ENCODE results near the gene FRMD5.

FRMD5 gene

DNA sequence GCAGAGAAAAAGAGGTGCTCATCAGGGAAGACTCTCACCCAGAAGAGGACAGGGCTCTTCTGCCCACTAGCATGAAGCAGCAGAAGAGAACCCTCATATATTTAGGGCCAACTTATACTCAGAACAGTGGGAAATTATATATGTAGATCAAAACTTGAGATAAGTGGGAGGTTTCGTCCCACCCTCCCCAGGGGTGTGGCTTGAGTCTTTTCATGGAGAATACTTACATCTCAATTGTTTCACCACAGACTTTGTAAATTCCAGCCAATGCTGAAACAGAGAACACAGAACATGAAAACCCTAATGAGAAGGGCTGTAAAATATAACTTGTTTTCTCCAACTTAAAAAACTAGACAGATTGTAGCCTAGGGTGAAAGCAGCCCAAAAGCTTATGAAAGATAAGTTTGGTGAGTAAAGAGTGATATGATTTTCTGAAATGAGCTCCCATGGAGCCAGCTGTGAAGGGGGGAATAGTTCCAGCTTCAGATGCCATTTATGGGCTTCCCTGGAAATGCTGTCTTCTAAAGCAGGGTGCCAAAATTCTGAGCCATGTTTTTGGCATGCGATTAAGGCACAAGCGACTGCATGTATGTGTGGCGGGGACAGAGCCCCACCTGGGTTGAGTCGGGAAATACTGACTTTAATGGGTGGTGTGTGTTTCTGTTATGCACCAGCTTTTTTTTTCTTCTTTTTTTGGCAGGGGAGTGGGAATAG, 275.4 kb downstream of the FRMD5 start:
- DNase-seq: no peak

DNA sequence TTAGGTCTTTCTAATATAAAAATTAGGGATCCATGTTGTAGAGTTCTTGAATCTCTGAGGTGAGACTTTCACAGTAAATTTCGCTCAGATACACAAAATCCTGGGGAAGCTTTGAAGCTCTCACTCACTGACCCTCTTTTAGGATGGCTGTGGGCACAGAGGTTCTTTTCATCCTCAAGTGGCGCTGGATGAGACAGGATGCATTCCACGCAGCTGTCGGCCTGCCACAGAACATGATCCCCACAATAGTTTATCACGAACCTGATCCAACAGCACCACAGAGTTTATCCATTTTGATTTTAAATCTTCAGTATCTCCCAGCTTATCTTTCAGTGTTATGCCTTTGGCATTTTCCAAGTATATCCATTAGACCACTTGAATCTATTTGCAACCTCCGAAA, 276.4 kb downstream of the FRMD5 start:
- DNase-seq: no peak

DNA sequence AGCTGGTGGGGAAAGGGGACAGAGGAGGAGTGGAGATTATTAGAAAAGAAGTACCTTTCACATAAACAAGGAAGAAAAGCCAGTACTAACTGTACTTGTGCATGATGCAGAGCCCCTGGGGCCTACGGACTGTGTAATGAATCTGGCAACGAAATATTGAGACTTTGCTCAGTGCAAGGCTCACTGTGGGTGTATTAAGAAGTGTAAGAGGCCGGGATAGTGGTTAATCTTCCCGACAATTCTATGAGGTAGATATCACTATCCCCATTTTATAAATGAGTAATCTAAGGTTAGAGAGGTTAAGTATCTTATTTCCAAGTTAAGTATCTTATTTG, 278.8 kb downstream of the FRMD5 start:
- DNase-seq: no peak

DNA sequence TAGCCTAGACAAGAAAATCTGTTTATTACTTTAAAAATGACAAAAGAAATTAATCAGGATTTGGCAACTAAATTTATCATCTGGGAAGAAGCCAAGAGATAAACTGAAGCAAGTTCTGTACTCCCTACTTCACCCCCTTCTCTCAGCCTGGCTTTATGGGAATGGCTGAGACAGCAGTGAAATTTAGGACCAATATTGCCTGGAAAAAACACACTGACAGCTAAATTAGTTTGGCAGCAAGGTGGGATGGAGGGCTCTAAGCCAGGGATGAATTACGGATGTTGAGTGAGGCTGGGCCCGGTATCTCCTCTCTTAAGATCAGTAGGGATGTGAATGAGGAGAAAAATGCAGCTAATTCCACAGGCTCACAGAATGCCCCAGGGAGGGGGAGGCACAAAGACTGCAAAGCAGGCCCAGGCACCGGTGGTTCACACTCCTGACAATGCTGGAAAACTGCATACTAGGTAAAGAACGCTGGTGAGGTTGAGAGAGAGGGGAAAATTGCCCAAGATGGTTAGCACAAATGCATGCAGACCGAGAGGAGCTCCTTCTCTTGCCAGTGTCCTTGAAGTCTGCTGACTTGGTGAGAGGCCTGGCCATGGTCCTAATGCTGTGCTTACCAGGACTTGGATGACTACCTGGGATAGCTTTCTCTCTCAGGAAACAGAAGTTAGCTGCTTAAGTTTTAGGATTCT, 279.3 kb downstream of the FRMD5 start:
- no peak for DNase-seq

DNA sequence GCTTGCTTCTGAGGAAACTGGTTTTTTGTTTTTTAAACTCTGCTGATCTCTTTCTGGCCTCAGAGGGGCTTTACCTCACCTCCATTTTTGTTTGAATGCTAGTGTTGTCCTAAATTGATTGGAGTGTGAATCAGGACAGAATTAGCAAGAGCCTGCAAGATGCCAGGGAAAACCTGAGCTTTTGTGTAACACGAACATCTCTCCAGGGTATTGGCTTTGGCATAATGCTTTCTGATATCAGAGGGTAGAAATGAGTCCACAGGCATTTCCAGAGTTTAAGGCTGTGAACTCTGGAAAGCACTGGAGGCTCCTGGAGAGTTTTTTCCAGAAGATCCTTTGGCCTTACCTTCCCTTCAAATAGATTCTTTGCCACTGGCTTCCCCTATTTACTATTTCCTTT, 281.1 kb downstream of the FRMD5 start:
- DNase-seq: no peak

DNA sequence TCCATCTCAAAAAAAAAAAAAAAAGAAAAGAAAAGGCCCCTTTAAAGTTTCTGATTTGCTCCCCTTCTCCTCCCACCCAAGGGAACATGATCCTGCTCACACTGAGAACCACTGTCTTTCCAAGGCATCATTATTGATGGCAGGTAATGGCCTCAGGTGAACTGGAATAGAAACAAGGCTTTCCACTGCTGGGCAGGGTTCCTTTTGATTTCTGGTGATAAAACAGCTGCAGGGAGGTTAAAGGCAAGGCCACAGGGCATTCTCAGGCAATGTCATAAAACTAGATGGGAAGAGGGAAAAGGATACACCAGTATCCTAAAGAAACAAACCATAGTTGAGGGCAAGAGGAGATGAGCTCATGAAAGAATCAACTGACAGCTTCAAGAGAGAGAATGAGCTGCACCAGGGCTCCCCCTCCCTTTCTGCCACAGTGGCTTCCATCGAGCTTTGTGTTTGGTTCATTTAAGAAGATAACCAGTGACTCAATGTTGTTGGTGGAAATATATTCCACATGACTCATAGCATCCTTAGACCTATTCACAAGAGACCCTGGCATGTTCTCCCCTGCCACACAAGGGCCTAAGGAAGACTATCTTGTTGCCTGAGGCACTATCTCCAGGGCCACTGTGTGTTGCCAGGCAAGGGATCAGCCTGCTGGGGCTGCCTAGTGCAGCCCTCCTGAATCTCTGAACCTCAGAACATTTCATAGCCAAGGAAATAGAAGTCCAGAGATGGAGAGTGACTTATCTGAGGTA, 281.9 kb downstream of the FRMD5 start:
- peak; percentile 93 for DNase-seq

DNA sequence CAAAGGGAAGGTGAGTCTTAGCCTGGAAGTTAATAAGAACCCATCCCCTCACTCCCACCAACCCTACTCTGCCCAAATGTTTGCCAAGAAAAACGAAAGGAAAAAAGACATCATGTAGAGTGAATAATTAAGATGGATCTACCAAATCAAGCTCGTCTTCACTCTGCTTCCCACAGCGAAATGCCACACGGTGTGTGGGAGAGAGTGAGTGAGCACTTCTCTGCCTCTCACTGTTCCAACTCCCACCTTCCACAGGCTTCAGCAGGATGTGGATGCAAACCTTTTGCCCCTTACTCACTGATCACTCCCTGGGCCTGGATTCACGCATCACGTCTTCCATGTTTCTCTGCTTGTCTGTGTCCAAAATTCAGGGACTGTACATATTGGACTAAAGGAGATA, 282.9 kb downstream of the FRMD5 start:
- DNase-seq: no peak

DNA sequence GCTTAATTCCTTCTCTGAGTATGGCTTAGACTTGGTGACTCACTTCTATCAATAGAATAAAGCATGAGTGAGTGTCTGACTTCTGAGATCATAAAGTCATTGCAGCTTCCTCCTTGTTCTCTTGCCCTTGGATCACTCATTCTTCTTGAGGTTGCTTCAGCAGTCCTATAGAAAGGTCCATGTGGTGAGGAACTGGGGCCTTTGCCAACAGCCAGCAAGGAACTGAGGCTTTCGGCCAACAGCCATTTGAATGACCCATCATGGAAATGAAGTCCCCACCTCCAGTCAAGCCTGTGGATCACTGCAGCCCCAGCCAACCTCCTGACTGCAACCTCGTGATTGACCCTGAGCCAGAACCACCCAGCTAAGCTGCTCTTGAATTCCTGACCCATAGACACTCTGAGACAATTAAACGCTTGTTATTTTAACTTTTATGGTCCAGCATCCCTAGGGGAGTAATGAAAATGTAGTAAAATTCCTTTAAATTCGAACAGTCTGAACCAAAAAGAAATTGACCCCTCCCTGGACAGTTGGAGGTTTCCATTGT, 283.8 kb downstream of the FRMD5 start:
- peak; percentile 59 for DNase-seq

DNA sequence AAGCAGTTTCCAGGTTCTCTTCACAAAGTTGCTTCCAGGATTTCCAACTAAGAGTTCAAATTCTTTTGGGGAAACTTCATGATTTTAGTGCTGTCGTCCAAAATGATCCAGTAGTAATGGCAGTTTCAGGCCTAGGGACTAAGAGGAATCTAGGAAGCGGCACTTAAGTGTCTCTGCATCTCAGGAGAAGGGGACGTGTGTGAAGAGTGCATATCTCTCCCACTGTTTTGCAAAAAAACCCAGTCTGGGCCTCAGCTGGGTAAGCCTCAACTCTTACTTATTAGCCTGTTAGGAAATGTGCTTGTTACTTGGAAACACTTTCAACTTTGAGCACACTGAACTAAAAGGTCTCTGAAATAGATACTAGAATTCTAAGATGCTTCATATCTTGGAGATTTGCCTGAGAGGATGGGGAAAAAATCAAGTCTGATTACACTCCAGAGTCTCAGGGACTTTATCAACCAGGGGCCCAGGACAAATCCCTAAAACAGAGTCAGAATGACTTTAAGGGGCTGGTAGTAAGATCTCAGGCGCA, 286.5 kb downstream of the FRMD5 start:
- DNase-seq: no peak

DNA sequence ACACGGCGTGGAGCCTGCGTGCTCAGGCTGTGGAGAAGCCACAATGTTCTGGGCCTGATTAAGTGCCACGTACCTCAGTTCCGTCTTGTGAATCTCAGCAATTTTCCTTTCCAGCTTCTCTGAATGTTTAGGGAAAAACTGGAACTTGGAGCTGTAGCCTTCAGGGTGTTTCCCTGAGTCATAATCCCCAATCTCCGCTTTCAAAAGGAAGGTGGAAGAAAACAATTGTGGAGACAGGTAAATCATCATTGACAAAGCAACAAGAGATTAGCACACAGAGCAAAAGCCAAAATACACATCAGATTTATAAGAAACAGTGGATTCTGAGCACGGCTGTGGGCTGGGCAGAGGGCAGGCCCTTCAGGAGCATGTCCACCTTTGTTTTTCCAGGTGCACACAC, 289.3 kb downstream of the FRMD5 start:
- no peak for DNase-seq

DNA sequence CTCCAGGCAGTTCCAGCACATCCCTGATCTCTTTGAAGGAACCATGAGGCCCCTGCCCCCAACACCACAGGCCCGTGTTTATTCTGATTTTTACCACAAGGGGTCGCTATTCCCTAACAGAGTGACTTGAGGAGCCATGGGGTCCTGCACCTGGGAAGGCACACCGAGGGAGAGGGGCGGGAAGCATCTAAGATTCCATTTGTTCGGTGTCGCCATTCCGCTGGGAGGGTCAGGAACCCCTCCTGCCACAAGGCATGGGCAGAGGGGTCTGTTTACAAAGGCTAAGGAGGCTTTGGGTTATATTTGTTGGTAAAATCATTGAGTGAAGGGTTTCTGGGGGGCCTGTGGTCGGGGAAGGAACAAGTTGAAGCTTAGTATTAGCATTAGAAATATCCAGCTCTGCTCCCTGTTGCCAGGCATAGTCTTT, 291.2 kb downstream of the FRMD5 start:
- peak; percentile 45 for DNase-seq

DNA sequence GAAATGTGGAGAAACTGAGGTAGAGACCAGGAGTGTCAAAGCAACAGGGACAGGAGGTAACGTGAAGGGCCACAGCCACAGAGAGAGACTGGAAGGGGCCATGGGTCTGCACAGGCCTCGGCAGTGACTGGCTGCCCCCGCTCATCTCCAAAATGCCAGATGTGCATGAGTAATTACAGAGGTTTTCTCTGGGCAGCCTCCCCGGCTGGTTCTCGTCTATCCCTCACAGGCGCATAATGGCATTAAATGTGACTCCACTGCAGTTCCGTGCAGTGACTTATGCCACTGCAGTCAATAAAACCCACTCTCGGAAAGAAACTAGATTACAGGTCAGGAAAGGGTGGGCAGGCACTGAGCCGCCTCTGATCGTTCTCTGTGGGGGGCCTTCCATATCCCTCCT, 293.6 kb downstream of the FRMD5 start:
- no peak for DNase-seq

DNA sequence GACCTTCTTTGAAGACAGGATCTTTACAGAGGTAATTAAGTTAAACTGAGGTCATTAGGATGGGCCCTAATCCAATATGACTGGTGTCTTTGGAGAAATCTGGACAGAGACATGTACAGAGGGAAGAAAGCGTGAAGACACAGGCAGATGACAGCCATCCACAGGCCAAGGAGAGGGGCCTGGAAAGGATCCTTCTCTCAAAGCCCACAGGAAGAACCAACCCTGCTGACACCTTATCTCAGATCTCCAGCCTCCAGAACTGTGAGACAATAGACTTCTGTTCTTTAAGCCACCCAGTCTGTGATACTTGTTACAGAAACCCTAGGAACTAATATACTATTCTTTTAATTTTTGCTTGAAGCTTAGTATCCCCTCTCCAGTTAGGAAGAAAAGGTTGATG, 294.1 kb downstream of the FRMD5 start:
- DNase-seq: no peak

DNA sequence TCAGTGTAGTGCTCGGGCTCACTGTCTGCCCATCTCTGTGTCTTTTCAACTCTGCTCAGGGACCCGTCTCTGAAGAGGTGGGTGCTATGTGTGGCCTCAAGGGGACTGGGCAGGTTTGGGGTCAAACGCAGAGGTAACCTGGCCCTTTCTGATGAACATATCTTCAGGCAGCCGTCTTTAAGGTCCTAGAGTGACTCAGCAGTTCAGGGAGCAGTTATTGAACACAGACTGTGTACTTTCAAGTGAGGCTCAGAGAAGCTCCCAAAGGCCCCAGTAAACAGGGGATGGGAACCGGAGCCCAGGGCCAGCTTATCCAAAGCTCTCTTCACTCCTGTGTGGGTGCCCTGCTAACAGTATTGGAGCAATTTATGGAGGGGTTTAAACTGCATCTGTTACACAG, 295.1 kb downstream of the FRMD5 start:
- DNase-seq: no peak

DNA sequence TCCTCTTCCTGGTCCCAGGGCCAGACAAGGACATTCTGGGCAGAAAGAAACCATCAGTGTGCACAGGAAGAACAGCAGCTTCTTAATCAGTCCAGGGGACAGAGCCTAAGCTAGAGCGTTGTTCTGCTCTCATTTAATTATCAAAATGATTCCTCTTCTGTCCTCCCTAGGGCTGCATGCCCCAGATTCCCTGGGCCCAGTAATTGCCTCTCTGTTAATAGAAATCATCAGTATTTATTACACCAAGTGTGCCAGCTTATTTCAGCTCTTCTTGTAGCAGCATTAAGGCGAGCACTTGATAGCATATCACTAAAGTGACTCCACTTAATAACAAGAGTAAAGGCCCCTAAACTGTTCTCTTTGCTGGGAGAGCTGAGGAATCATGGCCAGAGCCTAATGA, 296.2 kb downstream of the FRMD5 start:
- no peak for DNase-seq

DNA sequence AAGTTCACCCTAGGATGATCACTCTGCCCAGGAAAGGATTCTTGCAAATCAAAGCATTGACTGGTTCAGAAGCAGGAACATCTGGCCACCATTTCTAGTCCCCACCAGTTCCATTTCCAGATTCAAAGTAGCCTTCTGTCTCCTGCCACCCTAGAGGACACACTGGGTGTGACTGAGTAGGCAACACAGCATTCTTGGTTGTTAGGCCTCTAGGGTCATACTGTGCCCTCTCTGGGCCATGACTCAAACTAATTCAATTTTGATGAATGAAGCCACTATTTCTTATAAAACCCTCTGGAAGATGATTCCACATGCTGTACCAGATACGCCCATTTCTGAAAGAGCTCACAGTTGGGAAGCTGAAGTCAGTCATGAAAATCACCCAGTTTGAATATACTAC, 298.5 kb downstream of the FRMD5 start:
- DNase-seq: no peak

DNA sequence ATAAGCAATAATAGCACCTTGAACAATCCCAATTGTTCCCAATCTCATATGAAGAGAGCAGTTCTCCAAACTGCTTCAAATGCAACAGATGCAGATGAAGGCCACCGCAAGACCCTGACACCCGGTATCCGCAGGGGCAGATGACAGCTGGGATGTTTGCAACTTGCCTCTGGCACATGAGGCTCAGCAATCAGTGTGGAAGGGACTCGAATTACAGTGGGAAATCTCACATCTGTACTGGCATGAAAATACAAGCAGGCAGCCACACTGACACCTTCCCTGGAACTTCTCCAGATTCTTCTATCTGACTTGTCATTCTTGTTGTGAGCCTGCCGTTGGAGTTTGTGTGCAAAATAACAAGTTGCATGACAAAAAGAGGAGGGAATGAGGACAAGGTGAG, 299.5 kb downstream of the FRMD5 start:
- DNase-seq: no peak

DNA sequence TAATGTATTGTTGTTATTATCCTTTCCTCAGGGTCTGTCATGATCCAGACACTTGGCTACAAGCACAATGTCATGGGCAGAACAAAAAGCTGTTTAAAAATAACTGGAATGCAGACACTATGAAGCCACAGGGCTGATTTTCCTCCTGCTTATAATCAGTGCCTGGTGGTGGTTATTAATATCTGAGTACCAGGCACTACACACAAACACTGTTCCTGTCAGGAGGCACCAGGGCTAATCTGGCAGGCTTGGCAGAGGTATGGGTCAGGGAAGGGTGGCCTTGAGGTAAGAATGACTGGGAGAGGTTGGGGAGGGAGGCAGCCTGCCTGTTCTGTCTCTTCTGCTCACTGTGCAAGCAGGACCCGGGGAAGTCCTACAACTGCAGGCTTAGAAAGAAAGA, 301.1 kb downstream of the FRMD5 start:
- no peak for DNase-seq

DNA sequence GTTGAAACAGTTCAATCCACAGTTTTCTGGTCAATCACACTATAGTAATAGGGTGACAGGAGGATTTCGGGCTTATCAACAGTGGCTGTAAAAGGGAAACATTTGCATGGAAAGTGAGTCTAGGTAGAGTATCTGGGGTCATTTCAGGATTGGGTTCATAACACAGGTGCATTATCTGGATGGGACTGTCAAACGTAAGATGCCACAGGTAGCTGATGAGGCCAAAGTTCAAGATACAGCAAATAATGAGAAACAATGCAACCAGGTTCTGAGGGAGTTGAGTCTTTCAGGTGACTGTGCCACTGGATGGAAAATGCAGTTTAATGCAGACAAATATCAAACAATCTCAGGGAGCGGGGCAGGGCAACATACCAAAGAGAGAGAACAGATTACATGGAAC, 306.0 kb downstream of the FRMD5 start:
- no peak for DNase-seq

DNA sequence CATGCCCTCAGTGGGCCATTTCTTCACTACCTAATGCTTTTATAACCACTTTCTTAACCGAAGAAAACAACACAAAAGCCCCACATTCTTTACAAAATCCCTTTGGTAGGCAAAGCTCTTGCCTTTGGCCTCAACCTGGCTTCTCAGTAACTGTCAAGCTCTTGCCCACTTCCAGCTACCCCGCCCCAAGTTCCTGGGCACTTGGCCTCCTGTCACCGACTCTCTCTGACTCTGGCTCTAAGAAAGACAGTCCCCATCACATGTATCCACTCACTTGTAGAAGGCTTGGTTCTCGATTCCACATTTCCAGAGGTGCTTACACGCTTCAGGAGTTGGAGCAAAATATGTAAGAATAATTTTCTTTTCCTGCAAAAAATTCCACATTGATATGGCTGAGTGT, 307.2 kb downstream of the FRMD5 start:
- no peak for DNase-seq

DNA sequence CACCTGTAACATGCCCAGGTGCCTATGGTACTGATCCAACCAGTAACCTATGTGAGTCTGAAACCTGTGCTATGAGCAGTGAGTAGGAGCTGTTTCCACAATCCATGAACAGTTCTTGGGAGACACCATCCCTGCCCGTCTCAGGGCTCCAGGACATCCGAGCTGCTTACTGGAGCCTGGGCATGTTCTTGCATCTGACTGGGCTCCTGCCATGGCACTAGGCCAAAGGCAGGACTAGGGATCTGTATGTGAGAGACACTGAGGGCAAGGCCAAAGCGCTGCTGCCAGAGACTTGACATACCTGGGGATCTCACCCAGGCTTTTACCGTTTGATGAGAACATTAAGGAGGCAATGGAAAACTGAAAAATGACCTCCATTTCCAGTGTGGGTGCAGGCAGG, 308.5 kb downstream of the FRMD5 start:
- DNase-seq: no peak

DNA sequence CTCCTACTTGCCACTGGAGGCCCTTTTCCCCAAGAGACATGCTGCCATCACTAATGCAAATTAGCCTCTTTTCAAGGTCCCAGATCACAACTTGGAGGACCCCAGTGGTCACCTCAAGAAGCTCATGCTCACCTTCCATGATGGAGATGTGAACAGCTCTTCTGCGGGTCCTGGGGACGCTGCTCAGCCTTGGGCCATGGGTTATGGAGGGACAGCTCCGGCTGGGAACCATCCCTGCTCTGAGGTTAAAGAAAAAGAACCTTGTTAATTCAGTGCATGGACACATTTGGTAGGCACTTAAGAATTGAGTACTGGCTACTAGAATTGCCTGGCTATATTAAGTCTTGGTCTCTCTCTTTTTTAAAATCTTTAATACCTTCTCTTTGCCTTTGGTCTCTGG, 311.5 kb downstream of the FRMD5 start:
- no peak for DNase-seq

DNA sequence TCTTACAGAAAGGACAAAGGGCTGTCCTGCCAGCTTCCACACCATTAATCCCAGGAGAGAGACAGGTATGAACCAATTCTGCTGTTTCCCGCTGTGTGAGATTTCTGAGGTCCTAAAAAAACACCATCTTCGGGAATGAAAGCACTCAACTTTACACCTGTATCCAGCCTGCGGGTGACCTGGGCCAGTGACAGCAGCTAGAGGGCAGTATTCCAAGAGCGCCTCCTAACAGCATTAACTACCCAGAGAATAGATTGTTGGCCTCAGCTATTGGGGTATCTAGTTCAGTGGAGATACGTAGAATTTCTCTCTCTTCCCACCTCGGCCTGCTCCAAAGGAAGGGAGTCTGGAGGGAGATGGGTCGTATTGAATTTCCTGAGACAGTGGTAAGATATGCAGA, 313.1 kb downstream of the FRMD5 start:
- DNase-seq: no peak

DNA sequence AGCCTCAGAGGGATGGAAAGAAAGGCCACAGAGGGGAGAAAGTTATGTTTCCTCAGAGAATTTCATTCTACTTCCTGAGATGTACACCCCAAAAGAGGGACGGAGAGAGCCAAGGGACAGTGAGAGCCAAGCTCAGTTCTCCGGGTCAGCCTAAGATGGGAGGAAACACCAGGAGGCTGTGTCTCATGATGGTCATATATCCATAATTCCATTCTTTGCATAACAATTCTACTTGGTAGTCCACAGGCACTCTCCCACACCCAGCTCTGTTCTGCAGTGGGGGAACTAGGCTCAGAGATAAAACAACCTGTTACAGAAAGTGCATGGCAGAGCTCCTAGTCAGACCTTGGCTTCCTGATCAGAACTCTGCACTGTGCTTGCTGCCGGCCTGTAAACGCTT, 313.8 kb downstream of the FRMD5 start:
- DNase-seq: no peak

Measured in amniotic stem cell (primary cell).